ENCODE data around the gene C16orf87.

Gene C16orf87

GRCh38 chr16:46747777-46748651, 83.0 kb downstream of the C16orf87 start, which contains the start of gene MYLK3:
TSS of gene MYLK3 (minus strand) at chr16:46748344. CDS start at chr16:46748193, 151 bp downstream.
- Histone ChIP-seq H3K27ac (ENCODE audit: extremely low read depth, low read depth, low read length) (no peak within 1 kb of the TSS), H3K4me1 (ENCODE audit: control insufficient read depth, insufficient read depth, low read length) (no peaks in the 10 kb centered on the region), H3K9me3 (ENCODE audit: control insufficient read depth, insufficient read depth, low read depth, low read length) (no peaks in the 10 kb centered on the region), H3K36me3 (ENCODE audit: control insufficient read depth in 2 of 2, insufficient read depth in 1 of 2, low read length in 2 of 2) (no peaks in the 10 kb centered on the region), H3K4me3 (ENCODE audit: low read depth, low read length) (no peak within 1 kb of the TSS)
- no peak for TF ChIP-seq MEIS1 (CRISPR knock-in tag; IDR thresholded peaks at IDR 0.05; ENCODE audit: borderline replicate concordance)
- no peak for TF ChIP-seq ZNF311 (tag by site-specific recombination; IDR thresholded peaks at IDR 0.05; ENCODE audit: borderline replicate concordance)
- ChIA-PET CTCF (interaction anchor here (0.7 kb wide), 1 partner anchor 180 kb away, joined by 3 read pairs; no protein-coding TSS in a partner anchor), POLR2A (interaction anchor here (1.5 kb wide), 1 partner anchor 52 kb away, joined by 3 read pairs; no protein-coding TSS in a partner anchor)

GRCh38 chr16:46746821-46747776, 83.9 kb downstream of the C16orf87 start:
- H3K9me3 ChIP-seq (ENCODE audit: control insufficient read depth, insufficient read depth, low read depth, low read length): no peaks in the 10 kb centered on the region
- TF ChIP-seq ZNF501 (tag by site-specific recombination; IDR thresholded peaks at IDR 0.05) (no peak), ZNF175 (tag by site-specific recombination; IDR thresholded peaks at IDR 0.05) (no peak), ZNF16 (tag by site-specific recombination; IDR thresholded peaks at IDR 0.05; ENCODE audit: low read depth) (no peak), ZNF341 (tag by site-specific recombination; IDR thresholded peaks at IDR 0.05; ENCODE audit: low read depth) (peak; percentile 72), ZNF670 (tag by site-specific recombination; IDR thresholded peaks at IDR 0.05; ENCODE audit: low read depth) (no peak), KLF8 (tag by site-specific recombination; IDR thresholded peaks at IDR 0.05) (no peak), ZNF645 (tag by site-specific recombination; IDR thresholded peaks at IDR 0.05) (no peak), ZNF23 (tag by site-specific recombination; IDR thresholded peaks at IDR 0.05; ENCODE audit: borderline replicate concordance) (no peak), ZNF624 (tag by site-specific recombination; IDR thresholded peaks at IDR 0.05) (no peak), SCRT2 (tag by site-specific recombination; IDR thresholded peaks at IDR 0.05) (0 out of 2 replicates have a peak, but pooled peaks have one; percentile 12), ZIC2 (tag by site-specific recombination; IDR thresholded peaks at IDR 0.05) (peak; percentile 49; the same call in 1 of the 2 replicates)
- H3K4me3 ChIP-seq (ENCODE audit: low read depth, low read length): no peak overlapping the region
- CTCF ChIA-PET: no interaction called here
- no peaks in the 10 kb centered on the region for H3K36me3 ChIP-seq (ENCODE audit: control insufficient read depth in 2 of 2, insufficient read depth in 1 of 2, low read length in 2 of 2)
- H3K27ac ChIP-seq (ENCODE audit: extremely low read depth, low read depth, low read length): no peak overlapping the region
- POLR2A ChIA-PET: interaction anchor here (1.5 kb wide), 1 partner anchor 51 kb away, joined by 3 read pairs; no protein-coding TSS in a partner anchor
- no peaks in the 10 kb centered on the region for H3K4me1 ChIP-seq (ENCODE audit: control insufficient read depth, insufficient read depth, low read length)

All from HEK293 (cell line).